GM21717 (cell line): Measurements from ENCODE around the gene EEF2KMT.

ENCODE experiments used
- ATAC-seq: cut with Tn5 transposase; IDR thresholded peaks from one replicate; pipeline ENCODE4 v1.9.1; 2021; ENCODE audit warnings: mild to moderate bottlenecking, moderate library complexity; ENCODE audit not compliant: unreplicated experiment

EEF2KMT gene

DNA sequence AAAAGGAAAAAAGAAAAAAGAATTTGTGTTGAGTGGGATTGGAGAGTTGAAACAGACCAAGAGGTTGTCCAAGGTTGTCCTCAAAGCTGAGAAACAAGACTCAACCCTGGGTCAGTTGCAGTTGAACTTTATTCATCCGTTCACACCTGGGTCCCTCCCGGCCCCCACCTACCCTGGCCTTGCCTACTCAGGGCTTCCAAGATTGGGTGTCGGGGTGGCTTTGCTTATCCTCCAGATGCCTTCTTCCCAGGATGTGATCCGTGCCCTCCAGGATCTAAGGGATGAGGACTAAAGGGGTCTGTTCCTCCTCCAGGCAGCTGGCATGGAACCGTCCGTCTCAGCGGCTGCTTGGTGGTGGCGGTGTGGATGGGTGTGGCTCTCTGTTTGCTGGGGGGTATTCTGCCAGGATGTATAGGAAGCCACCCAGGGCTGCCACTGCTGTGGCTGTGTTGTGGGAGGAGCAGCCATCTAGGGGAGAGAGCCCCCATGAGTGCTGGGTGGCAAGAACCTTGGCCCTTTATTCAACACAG, 53.5 kb downstream of the EEF2KMT start:
- no peak for ATAC-seq

DNA sequence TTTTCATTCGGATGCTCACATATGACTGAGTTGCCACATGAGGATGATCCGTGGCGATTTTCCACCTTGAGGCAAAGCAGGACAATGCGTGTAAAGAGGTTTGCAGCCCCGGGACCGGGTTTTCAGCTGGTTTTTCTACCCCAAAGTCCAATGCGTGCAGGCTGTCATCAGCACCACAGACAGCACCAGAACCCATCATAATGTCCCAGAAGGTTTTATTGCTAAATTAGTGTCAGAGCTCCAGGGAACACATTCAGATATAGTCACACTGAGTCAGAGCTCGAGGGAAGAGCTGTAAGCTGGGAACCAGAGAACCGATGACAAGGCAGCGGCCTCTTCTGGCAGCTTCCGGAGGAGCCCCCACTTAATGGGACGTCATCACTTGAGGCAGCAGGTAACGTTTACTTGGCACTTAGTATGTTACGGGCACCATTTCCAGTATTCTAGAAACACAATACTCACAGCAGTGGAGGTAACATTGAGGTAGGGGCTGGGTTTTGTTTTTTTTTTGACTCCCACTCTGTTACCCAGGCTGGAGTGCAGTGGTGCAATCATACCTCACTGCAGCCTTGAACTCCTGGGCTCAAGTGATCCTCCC, 54.9 kb downstream of the EEF2KMT start:
- no peak for ATAC-seq

DNA sequence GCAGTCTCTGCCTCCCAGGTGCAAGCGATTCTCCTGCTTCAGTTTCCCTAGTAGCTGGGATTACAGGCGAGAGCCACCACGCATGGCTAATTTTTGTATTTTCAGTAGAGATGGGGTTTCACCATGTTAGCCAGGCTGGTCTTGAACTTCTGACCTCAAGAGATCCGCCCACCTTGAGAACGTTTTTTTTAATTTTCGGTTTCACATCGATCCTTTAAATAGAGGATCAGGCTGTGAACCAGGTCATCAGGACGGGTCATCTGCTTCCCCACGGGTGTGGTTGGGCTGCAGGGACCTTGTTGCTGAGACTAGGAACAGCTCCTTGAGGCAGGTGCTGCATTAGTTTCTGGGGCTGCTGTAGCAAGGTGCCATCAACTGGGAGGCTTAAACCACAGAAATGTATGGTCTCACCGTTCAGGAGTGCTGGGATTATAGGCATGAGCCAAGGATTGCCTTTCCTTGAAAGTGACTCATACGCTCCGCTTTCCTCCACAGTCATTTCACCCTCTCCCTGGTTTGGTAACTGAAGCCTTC, 55.9 kb downstream of the EEF2KMT start:
- ATAC-seq, result no peak

DNA sequence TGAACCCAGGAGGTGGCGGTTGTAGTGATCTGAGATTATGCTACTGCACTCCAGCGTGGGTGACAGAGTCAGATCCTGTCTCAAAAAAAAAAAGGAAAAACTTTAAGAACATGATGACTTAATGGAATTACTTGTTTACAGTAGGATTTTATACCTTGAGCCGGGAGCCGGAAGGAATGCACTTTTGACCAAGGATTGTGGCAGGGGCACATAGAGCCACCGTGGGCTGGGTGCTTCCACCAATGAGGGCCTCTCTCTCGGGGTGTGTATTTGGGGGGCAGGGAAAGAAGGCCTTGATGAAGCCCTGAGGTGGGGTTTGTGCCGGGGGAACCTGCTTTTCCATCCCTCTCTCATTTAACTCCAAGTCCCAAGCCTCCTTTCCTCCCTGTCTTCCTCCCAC, 57.1 kb downstream of the EEF2KMT start:
- no peak for ATAC-seq

DNA sequence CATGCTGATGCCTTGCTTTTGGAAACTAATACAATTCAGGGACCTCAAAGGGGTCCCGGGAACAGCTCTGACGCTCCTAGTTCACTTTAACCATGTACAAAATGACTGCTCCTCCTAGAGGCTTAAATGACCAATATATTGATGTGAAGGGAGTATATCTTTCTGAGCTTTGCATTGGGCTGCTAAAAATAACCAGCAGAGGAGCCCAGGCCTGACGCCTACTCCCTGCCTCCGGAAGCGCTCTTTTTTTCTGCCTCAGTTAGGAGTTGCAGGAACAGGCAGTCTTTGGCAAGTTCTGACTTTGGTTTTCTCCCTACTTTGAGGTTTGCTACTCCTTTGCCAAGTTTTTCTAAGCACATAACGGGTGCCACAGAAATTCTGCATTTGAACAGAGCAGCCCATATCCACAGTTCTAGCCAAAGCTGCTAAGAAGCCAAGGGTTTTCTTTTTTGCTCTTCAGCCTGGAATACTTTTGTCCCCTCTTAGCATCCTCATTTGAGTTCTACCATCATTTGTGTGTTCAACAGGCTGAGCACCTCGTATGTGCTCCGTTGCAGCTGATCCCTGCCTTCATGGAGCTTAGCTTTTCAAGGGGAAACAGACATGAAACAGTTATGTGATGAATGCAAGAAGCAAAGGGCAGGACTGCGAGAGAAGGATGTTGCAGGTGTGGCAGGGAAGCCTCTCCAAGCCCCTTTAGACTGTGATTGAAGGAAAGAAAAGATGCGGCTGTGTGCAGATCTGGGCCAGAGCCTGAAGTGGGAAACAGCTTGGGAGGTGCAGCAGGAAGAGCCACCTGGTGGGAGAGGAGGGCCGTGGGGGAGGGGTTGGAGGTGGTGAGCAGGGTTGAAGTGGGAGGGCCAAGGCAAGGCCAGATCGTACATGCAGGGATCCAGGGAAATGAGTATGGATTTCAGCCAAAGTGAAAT, 61.1 kb downstream of the EEF2KMT start:
- no peak for ATAC-seq

- ATAC-seq, result no peak
These were observed 61.7 kb downstream of the EEF2KMT start for GRCh38 chr16:5035909-5036227.
